ENCODE measurements around the gene HELZ2.
"Not testable (repeated sequence)": the region's sequence is repeated elsewhere in the genome, so short reads cannot be mapped to it uniquely, and the experiment has no call there.

Gene HELZ2

GRCh38 chr20:63565021-63565698 lies 8.9 kb downstream of the HELZ2 start:
- DNase-seq (ENCODE audit: low spot score): no peak

GRCh38 chr20:63564036-63564810 lies 9.8 kb downstream of the HELZ2 start:
- DNase-seq (ENCODE audit: low spot score): no peak

GRCh38 chr20:63563225-63563935 lies 10.7 kb downstream of the HELZ2 start:
- no peak for DNase-seq (ENCODE audit: low spot score)

GRCh38 chr20:63562461-63563224 lies 11.4 kb downstream of the HELZ2 start:
- no peak for DNase-seq (ENCODE audit: low spot score)

- DNase-seq (ENCODE audit: low spot score): no peak
Observed at GRCh38 chr20:63561624-63562396, 12.2 kb downstream of the HELZ2 start.

GRCh38 chr20:63560856-63561609 lies 13.0 kb downstream of the HELZ2 start:
- DNase-seq (ENCODE audit: low spot score): no peak

GRCh38 chr20:63560333-63560805 lies 13.7 kb downstream of the HELZ2 start:
- DNase-seq (ENCODE audit: low spot score): no peak

- not testable (repeated sequence) for DNase-seq (ENCODE audit: low spot score)
Observed at GRCh38 chr20:63559485-63560332, 14.3 kb downstream of the HELZ2 start.

GRCh38 chr20:63558804-63559484 lies 15.1 kb downstream of the HELZ2 start:
- no peak for DNase-seq (ENCODE audit: low spot score)

- no peak for DNase-seq (ENCODE audit: low spot score)
Observed at GRCh38 chr20:63557481-63557891, 16.6 kb downstream of the HELZ2 start.

- DNase-seq (ENCODE audit: low spot score): no peak
Observed at GRCh38 chr20:63556873-63557478, 17.1 kb downstream of the HELZ2 start.

GRCh38 chr20:63555661-63556381 lies 18.2 kb downstream of the HELZ2 start:
- DNase-seq (ENCODE audit: low spot score): no peak

GRCh38 chr20:63554361-63555278 lies 19.4 kb downstream of the HELZ2 start:
- DNase-seq (ENCODE audit: low spot score): no peak

- DNase-seq (ENCODE audit: low spot score): no peak
Observed at GRCh38 chr20:63553933-63554290, 20.1 kb downstream of the HELZ2 start, which contains the start of gene FNDC11. Gene FNDC11, plus strand, starts transcription at chr20:63554159. Its CDS starts 1,505 bp downstream, at chr20:63555664.

GRCh38 chr20:63553251-63553932 lies 20.6 kb downstream of the HELZ2 start:
- DNase-seq (ENCODE audit: low spot score): no peak

All from pons (tissue), 1 donor.